SK-N-SH (cell line): ENCODE results near the gene B3GALT5.

Experiments
- NRF1 ChIP-seq: IDR thresholded peaks from 2 replicates; pipeline ENCODE4 v1.6.1; 2012; ENCODE audit warnings: low read depth, mild to moderate bottlenecking, low read length
- TF ChIP-seq, protein P1 (sequence below): fragments of 200-600 bp; sonication (generic); IDR thresholded peaks from 2 replicates; pipeline ENCODE4 v1.6.1; 2017; ENCODE audit warnings: antibody characterized with exemption, mild to moderate bottlenecking, moderate library complexity

DNA sequence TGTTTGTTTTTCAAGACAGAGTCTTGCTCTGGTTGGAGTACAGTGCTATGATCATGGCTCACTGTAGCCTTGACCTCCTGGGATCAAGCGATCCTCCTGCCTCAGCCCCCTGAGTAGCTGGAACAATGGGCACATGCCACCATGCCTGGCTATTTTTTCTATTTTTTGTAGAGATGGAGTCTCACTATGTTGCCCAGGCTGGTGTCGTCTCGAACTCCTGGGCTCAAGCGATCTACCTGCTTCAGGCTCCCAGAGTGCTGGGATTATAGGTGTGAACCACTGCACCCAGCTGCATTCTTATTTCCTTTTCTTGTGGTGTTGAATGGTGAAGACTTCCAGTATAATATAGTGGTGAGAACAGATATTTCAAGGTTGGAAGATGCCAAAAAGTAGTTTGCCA lies 28.0 kb downstream of the B3GALT5 start:
- TF ChIP-seq, protein P1, sequence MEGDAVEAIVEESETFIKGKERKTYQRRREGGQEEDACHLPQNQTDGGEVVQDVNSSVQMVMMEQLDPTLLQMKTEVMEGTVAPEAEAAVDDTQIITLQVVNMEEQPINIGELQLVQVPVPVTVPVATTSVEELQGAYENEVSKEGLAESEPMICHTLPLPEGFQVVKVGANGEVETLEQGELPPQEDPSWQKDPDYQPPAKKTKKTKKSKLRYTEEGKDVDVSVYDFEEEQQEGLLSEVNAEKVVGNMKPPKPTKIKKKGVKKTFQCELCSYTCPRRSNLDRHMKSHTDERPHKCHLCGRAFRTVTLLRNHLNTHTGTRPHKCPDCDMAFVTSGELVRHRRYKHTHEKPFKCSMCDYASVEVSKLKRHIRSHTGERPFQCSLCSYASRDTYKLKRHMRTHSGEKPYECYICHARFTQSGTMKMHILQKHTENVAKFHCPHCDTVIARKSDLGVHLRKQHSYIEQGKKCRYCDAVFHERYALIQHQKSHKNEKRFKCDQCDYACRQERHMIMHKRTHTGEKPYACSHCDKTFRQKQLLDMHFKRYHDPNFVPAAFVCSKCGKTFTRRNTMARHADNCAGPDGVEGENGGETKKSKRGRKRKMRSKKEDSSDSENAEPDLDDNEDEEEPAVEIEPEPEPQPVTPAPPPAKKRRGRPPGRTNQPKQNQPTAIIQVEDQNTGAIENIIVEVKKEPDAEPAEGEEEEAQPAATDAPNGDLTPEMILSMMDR = no peak
- no peak for TF ChIP-seq NRF1
